ENCODE data around the gene P2RY12. TPM values are rescaled to one million over a fixed set of nuclear protein-coding genes. Genes with fewer than 3 reads are reported as not detected.

P2RY12 gene
- total RNA-seq, 1 donor from 2014 or later = not detected

- intact Hi-C loops (cut with micrococcal nuclease) = loop anchor here (1.0 kb wide), 1 partner anchor 8 kb away; the partner anchor contains the start of gene GPR87
Observed at GRCh38 chr3:151307583-151308488, 76.7 kb downstream of the P2RY12 start.

- intact Hi-C loops (cut with micrococcal nuclease) = no loop called here
Observed at GRCh38 chr3:151307131-151307530, 77.4 kb downstream of the P2RY12 start.

- intact Hi-C loops (cut with micrococcal nuclease) = no loop called here
Observed at GRCh38 chr3:151306168-151306810, 78.3 kb downstream of the P2RY12 start.

GRCh38 chr3:151305775-151306151, 78.8 kb downstream of the P2RY12 start:
- intact Hi-C loops (cut with micrococcal nuclease) = loop anchor here (2.0 kb wide), 1 partner anchor 13 kb away; no protein-coding TSS in a partner anchor

GRCh38 chr3:151305060-151305774, 79.3 kb downstream of the P2RY12 start:
- intact Hi-C loops (cut with micrococcal nuclease) = loop anchor here (2.0 kb wide), 1 partner anchor 14 kb away; no protein-coding TSS in a partner anchor

- intact Hi-C loops (cut with micrococcal nuclease) = loop anchor here (2.0 kb wide), 1 partner anchor 15 kb away; no protein-coding TSS in a partner anchor
Observed at GRCh38 chr3:151303751-151304150, 80.8 kb downstream of the P2RY12 start.

- intact Hi-C loops (cut with micrococcal nuclease) = no loop called here
Observed at GRCh38 chr3:151301787-151302186, 82.8 kb downstream of the P2RY12 start.

- intact Hi-C loops (cut with micrococcal nuclease) = no loop called here
Observed at GRCh38 chr3:151300539-151300938, 84.0 kb downstream of the P2RY12 start.

GRCh38 chr3:151299006-151299405, 85.5 kb downstream of the P2RY12 start:
- intact Hi-C loops (cut with micrococcal nuclease) = no loop called here

- intact Hi-C loops (cut with micrococcal nuclease) = no loop called here
Observed at GRCh38 chr3:151297429-151297828, 87.1 kb downstream of the P2RY12 start.

GRCh38 chr3:151296226-151296625, 88.3 kb downstream of the P2RY12 start:
- intact Hi-C loops (cut with micrococcal nuclease) = no loop called here

GRCh38 chr3:151293127-151293526, 91.4 kb downstream of the P2RY12 start:
- intact Hi-C loops (cut with micrococcal nuclease) = no loop called here

- intact Hi-C loops (cut with micrococcal nuclease) = loop anchor here (1.0 kb wide), 1 partner anchor 37 kb away; no protein-coding TSS in a partner anchor
Observed at GRCh38 chr3:151290673-151291072, 93.9 kb downstream of the P2RY12 start.

GRCh38 chr3:151289445-151289844, 95.1 kb downstream of the P2RY12 start:
- intact Hi-C loops (cut with micrococcal nuclease) = loop anchor here (2.0 to 10.0 kb wide), 4 partner anchors 355 to 1405 kb away; no protein-coding TSS in a partner anchor

Other genes with a start within 250 kb of the P2RY12 start
- 154 and 170 TPM in 2 replicates for gene GPR171, start 181.5 kb downstream of the P2RY12 start, total RNA-seq
- 0.48 and 0.57 TPM in 2 replicates for gene P2RY14, start 106.2 kb downstream of the P2RY12 start, total RNA-seq
- 0.09 and 0.20 TPM in 2 replicates for gene GPR87, start 67.9 kb downstream of the P2RY12 start, total RNA-seq
- gene P2RY13, start 55.2 kb downstream of the P2RY12 start, total RNA-seq = not detected in 2 replicates
- gene IGSF10, start 76.3 kb upstream of the P2RY12 start, total RNA-seq = not detected in 2 replicates

Data from T-helper 2 cell treated with Interferon-gamma antibody and Interleukin-4, amounts not matched to agents 100 ng/mL and 5 ng/mL, for 36 hours (primary cell).